ENCODE results near the gene OASL.

Gene OASL

DNA sequence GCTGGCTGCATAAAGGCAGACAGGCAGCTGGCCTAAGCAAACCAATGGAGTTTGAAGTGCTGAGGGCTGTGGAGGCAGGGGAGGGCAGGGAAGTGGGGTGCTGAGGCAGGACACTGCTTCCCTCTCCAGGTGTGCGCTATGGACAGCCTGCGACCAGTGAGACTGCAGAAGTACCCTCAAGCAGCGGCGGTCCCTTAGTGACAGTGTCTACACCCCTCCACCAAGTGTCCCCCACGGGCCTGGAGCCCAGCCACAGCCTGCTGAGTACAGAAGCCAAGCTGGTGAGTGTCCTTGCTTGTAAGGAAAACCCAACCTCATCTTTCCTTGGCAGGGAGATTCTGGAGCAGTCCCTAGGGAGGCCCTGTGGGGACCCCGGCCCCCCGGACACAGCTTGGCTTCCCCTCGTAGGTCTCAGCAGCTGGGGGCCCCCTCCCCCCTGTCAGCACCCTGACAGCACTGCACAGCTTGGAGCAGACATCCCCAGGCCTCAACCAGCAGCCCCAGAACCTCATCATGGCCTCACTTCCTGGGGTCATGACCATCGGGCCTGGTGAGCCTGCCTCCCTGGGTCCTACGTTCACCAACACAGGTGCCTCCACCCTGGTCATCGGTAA, 42.8 kb downstream of the OASL start:
- H3K9me3 ChIP-seq (ENCODE audit: control insufficient read depth in 1 of 2, low read length in 2 of 2): no peaks in the 10 kb centered on the region
- no peak overlapping the region for H3K4me3 ChIP-seq (ENCODE audit: low read depth in 1 of 2, low read length in 2 of 2)
- no peak overlapping the region for H3K27ac ChIP-seq (ENCODE audit: low read length)
- H3K36me3 ChIP-seq (ENCODE audit: control insufficient read depth in 1 of 2, insufficient read depth in 2 of 2, low read length in 2 of 2): peaks cover 0 to 2% of the 10 kb centered on the region in 2 donors
- no peaks in the 10 kb centered on the region for H3K4me1 ChIP-seq (ENCODE audit: control insufficient read depth in 1 of 2, insufficient read depth in 2 of 2, low read length in 2 of 2)
- H3K27me3 ChIP-seq (ENCODE audit: low read depth, low read length): no peaks in the 10 kb centered on the region

DNA sequence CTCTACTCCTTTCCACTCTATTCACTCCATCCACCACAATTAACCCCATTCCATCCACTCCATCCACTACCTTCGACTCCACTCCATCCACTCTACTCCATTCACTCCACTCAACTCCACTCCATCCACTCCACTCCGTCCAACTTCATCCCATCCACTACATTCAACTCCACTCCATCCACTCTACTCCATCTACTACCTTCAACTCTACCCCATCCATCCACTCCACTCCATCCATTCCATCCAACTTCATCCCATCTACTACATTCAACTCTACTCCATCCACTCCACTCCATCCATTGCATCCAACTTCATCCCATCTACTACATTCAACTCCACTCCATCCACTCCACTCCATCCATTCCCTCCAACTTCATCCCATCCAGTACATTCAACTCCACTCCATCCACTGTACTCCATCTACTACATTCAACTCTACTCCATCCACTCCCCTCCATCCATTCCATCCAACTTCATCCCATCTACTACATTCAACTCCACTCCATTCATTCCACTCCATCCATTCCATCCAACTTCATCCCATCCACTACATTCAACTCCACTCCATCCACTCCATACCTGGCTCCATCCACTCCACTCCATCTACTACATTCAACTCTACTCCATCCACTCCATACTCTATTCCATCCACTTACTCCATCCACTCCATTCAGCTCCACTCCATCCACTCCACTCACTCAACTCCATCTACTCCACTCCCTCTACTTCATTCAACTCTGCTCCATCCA, 44.3 kb downstream of the OASL start:
- H3K36me3 ChIP-seq (ENCODE audit: control insufficient read depth in 1 of 2, insufficient read depth in 2 of 2, low read length in 2 of 2): no peaks in the 10 kb centered on the region
- H3K4me3 ChIP-seq (ENCODE audit: low read depth in 1 of 2, low read length in 2 of 2): no peak overlapping the region

DNA sequence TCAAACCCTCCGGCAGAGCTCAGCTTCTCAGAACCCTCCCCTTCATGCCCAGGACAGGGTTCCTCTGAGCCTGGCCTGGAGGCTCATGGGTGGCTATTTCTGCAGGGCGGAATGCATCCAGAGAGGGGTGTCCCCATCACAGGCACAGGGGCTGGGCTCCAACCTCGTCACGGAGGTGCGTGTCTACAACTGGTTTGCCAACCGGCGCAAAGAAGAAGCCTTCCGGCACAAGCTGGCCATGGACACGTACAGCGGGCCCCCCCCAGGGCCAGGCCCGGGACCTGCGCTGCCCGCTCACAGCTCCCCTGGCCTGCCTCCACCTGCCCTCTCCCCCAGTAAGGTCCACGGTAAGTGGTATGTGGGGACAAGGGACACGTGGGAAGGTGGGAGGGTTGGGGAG, 45.0 kb downstream of the OASL start:
- H3K36me3 ChIP-seq (ENCODE audit: control insufficient read depth in 1 of 2, insufficient read depth in 2 of 2, low read length in 2 of 2): no peaks in the 10 kb centered on the region
- no peaks in the 10 kb centered on the region for H3K4me1 ChIP-seq (ENCODE audit: control insufficient read depth in 1 of 2, insufficient read depth in 2 of 2, low read length in 2 of 2)

More for the DNA sequence above, 44.3 kb downstream of the OASL start:
- no peaks in the 10 kb centered on the region for H3K4me1 ChIP-seq (ENCODE audit: control insufficient read depth in 1 of 2, insufficient read depth in 2 of 2, low read length in 2 of 2)
- H3K27ac ChIP-seq (ENCODE audit: low read length): no peak overlapping the region
- no peaks in the 10 kb centered on the region for H3K27me3 ChIP-seq (ENCODE audit: low read depth, low read length)
- H3K9me3 ChIP-seq (ENCODE audit: control insufficient read depth in 1 of 2, low read length in 2 of 2): no peaks in the 10 kb centered on the region

GRCh38 chr12:120993496-120993895, 45.5 kb downstream of the OASL start:
- H3K27me3 ChIP-seq (ENCODE audit: low read depth, low read length): no peaks in the 10 kb centered on the region

More for the DNA sequence above, 45.0 kb downstream of the OASL start:
- H3K27ac ChIP-seq (ENCODE audit: low read length): no peak overlapping the region
- H3K9me3 ChIP-seq (ENCODE audit: control insufficient read depth in 1 of 2, low read length in 2 of 2): no peaks in the 10 kb centered on the region
- H3K4me3 ChIP-seq (ENCODE audit: low read depth in 1 of 2, low read length in 2 of 2): no peak overlapping the region
- no peaks in the 10 kb centered on the region for H3K27me3 ChIP-seq (ENCODE audit: low read depth, low read length)

GRCh38 chr12:120992989-120993388, 46.1 kb downstream of the OASL start:
- no peaks in the 10 kb centered on the region for H3K4me1 ChIP-seq (ENCODE audit: control insufficient read depth in 1 of 2, insufficient read depth in 2 of 2, low read length in 2 of 2)
- no peaks in the 10 kb centered on the region for H3K27me3 ChIP-seq (ENCODE audit: low read depth, low read length)
- H3K27ac ChIP-seq (ENCODE audit: low read length): no peak overlapping the region
- H3K9me3 ChIP-seq (ENCODE audit: control insufficient read depth in 1 of 2, low read length in 2 of 2): no peaks in the 10 kb centered on the region
- H3K36me3 ChIP-seq (ENCODE audit: control insufficient read depth in 1 of 2, insufficient read depth in 2 of 2, low read length in 2 of 2): no peaks in the 10 kb centered on the region
- no peak overlapping the region for H3K4me3 ChIP-seq (ENCODE audit: low read depth in 1 of 2, low read length in 2 of 2)

More at GRCh38 chr12:120993496-120993895, 45.5 kb downstream of the OASL start:
- H3K4me1 ChIP-seq (ENCODE audit: control insufficient read depth in 1 of 2, insufficient read depth in 2 of 2, low read length in 2 of 2): no peaks in the 10 kb centered on the region
- H3K36me3 ChIP-seq (ENCODE audit: control insufficient read depth in 1 of 2, insufficient read depth in 2 of 2, low read length in 2 of 2): no peaks in the 10 kb centered on the region
- no peak overlapping the region for H3K4me3 ChIP-seq (ENCODE audit: low read depth in 1 of 2, low read length in 2 of 2)
- no peaks in the 10 kb centered on the region for H3K9me3 ChIP-seq (ENCODE audit: control insufficient read depth in 1 of 2, low read length in 2 of 2)
- no peak overlapping the region for H3K27ac ChIP-seq (ENCODE audit: low read length)

DNA sequence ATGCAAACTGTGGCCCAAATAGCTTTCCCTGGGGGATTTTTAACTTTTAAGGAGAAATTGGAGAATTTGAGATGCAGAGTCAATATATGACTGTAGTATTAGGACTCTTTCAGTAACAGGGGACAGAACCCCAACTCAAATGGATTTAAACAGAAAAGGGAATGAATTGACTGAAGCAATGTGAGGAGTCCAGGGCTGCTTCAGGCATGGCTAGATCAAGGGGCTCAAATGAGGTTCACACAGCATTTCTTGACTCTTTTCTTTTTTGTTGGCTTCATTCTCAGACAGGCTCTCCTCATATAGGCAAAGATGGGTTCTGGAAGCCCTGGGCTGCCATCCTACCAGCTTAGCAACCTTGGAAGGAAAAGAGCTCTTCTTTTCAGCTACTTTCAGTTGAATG, 47.1 kb downstream of the OASL start:
- H3K4me1 ChIP-seq (ENCODE audit: control insufficient read depth in 1 of 2, insufficient read depth in 2 of 2, low read length in 2 of 2): no peaks in the 10 kb centered on the region
- no peaks in the 10 kb centered on the region for H3K27me3 ChIP-seq (ENCODE audit: low read depth, low read length)
- H3K4me3 ChIP-seq (ENCODE audit: low read depth in 1 of 2, low read length in 2 of 2): no peak overlapping the region
- H3K36me3 ChIP-seq (ENCODE audit: control insufficient read depth in 1 of 2, insufficient read depth in 2 of 2, low read length in 2 of 2): no peaks in the 10 kb centered on the region
- no peaks in the 10 kb centered on the region for H3K9me3 ChIP-seq (ENCODE audit: control insufficient read depth in 1 of 2, low read length in 2 of 2)
- H3K27ac ChIP-seq (ENCODE audit: low read length): no peak overlapping the region

GRCh38 chr12:120990487-120991055, 48.5 kb downstream of the OASL start:
- H3K27me3 ChIP-seq (ENCODE audit: low read depth, low read length): no peaks in the 10 kb centered on the region
- no peaks in the 10 kb centered on the region for H3K36me3 ChIP-seq (ENCODE audit: control insufficient read depth in 1 of 2, insufficient read depth in 2 of 2, low read length in 2 of 2)
- no peak overlapping the region for H3K4me3 ChIP-seq (ENCODE audit: low read depth in 1 of 2, low read length in 2 of 2)
- no peaks in the 10 kb centered on the region for H3K4me1 ChIP-seq (ENCODE audit: control insufficient read depth in 1 of 2, insufficient read depth in 2 of 2, low read length in 2 of 2)
- H3K27ac ChIP-seq (ENCODE audit: low read length): no peak overlapping the region
- no peaks in the 10 kb centered on the region for H3K9me3 ChIP-seq (ENCODE audit: control insufficient read depth in 1 of 2, low read length in 2 of 2)

- Histone ChIP-seq H3K4me3 (ENCODE audit: low read depth in 1 of 2, low read length in 2 of 2) (no peak overlapping the region), H3K27ac (ENCODE audit: low read length) (no peak overlapping the region), H3K36me3 (ENCODE audit: control insufficient read depth in 1 of 2, insufficient read depth in 2 of 2, low read length in 2 of 2) (no peaks in the 10 kb centered on the region), H3K9me3 (ENCODE audit: control insufficient read depth in 1 of 2, low read length in 2 of 2) (no peaks in the 10 kb centered on the region), H3K4me1 (ENCODE audit: control insufficient read depth in 1 of 2, insufficient read depth in 2 of 2, low read length in 2 of 2) (no peaks in the 10 kb centered on the region), H3K27me3 (ENCODE audit: low read depth, low read length) (no peaks in the 10 kb centered on the region)
These were observed 49.4 kb downstream of the OASL start for GRCh38 chr12:120989687-120990086.

GRCh38 chr12:120988658-120989057, 50.4 kb downstream of the OASL start:
- Histone ChIP-seq H3K27me3 (ENCODE audit: low read depth, low read length) (no peaks in the 10 kb centered on the region), H3K4me3 (ENCODE audit: low read depth in 1 of 2, low read length in 2 of 2) (no peak overlapping the region), H3K27ac (ENCODE audit: low read length) (no peak overlapping the region), H3K9me3 (ENCODE audit: control insufficient read depth in 1 of 2, low read length in 2 of 2) (no peaks in the 10 kb centered on the region), H3K4me1 (ENCODE audit: control insufficient read depth in 1 of 2, insufficient read depth in 2 of 2, low read length in 2 of 2) (no peaks in the 10 kb centered on the region), H3K36me3 (ENCODE audit: control insufficient read depth in 1 of 2, insufficient read depth in 2 of 2, low read length in 2 of 2) (no peaks in the 10 kb centered on the region)

DNA sequence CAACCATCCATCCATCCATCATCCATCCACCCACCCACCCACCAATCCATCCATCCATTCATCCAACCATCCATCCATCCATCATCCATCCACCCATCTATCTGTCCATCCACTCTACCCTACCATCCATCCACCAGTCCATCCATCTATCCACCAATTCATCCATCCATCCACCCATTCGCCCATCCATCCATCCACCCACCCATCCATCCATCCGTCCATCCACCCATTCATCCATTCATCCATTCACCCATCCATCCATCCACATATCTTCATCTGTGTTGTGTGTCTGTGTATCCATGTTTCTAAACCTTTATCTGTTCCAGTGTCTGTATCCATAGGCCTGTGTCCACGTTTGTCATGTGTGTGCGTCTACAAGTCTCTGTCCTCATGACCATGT, 50.8 kb downstream of the OASL start:
- no peaks in the 10 kb centered on the region for H3K9me3 ChIP-seq (ENCODE audit: control insufficient read depth in 1 of 2, low read length in 2 of 2)
- no peaks in the 10 kb centered on the region for H3K36me3 ChIP-seq (ENCODE audit: control insufficient read depth in 1 of 2, insufficient read depth in 2 of 2, low read length in 2 of 2)
- no peak overlapping the region for H3K4me3 ChIP-seq (ENCODE audit: low read depth in 1 of 2, low read length in 2 of 2)
- no peaks in the 10 kb centered on the region for H3K4me1 ChIP-seq (ENCODE audit: control insufficient read depth in 1 of 2, insufficient read depth in 2 of 2, low read length in 2 of 2)
- H3K27me3 ChIP-seq (ENCODE audit: low read depth, low read length): no peaks in the 10 kb centered on the region
- no peak overlapping the region for H3K27ac ChIP-seq (ENCODE audit: low read length)

- Histone ChIP-seq H3K36me3 (ENCODE audit: control insufficient read depth in 1 of 2, insufficient read depth in 2 of 2, low read length in 2 of 2) (no peaks in the 10 kb centered on the region), H3K27ac (ENCODE audit: low read length) (peak overlapping the region; percentile 58), H3K9me3 (ENCODE audit: control insufficient read depth in 1 of 2, low read length in 2 of 2) (no peaks in the 10 kb centered on the region), H3K4me1 (ENCODE audit: control insufficient read depth in 1 of 2, insufficient read depth in 2 of 2, low read length in 2 of 2) (no peaks in the 10 kb centered on the region), H3K4me3 (ENCODE audit: low read depth in 1 of 2, low read length in 2 of 2) (no peak overlapping the region), H3K27me3 (ENCODE audit: low read depth, low read length) (no peaks in the 10 kb centered on the region)
These were observed 54.6 kb downstream of the OASL start for GRCh38 chr12:120984351-120984898.

Measured in muscle layer of duodenum (tissue), 2 donors.